Gastrocnemius medialis (tissue), 4 donors: ENCODE measurements around the gene CFAP52.

Experiments
- CTCF ChIP-seq, 5 experiments: fragments of 450-650 bp in 3 of 5; fragments of 200-600 bp in 2 of 5; sonication (generic) in 2 of 5; IDR thresholded peaks in 4 of 5; conservative IDR thresholded peaks in 1 of 5; 1 replicate in 4 of 5; 2 replicates in 1 of 5; pipeline ENCODE4 v1.5.1; 2016 to 2019; ENCODE audit warnings: antibody characterized with exemption in 5 of 5, mild to moderate bottlenecking in 3 of 5, moderate library complexity in 3 of 5
- POLR2A ChIP-seq, 2 donors: fragments of 450-650 bp; IDR thresholded peaks; one replicate each; pipeline ENCODE4 v1.6.1; 2017; ENCODE audit warnings: antibody characterized with exemption in 2 of 2, mild to moderate bottlenecking in 2 of 2, moderate library complexity in 2 of 2

- no peak for TF ChIP-seq CTCF (IDR thresholded peaks at IDR 0.05 in 4 of 5, conservative IDR thresholded peaks at IDR 0.05 in 1 of 5)
- TF ChIP-seq POLR2A (IDR thresholded peaks at IDR 0.05): no peak
Measured at GRCh38 chr17:9538626-9539025, 37.8 kb upstream of the CFAP52 start.
